K562 (cell line): ENCODE measurements around the gene VARS1. TPM values are rescaled to one million over a fixed set of nuclear protein-coding genes. Genes with fewer than 3 reads are reported as not detected.

Experiments
- BRCA1 ChIP-seq, 2 experiments: fragments of 450-650 bp in 1 of 2; sonication (generic) in 1 of 2; formaldehyde crosslinking in 1 of 2; IDR thresholded peaks; 2 replicates each; pipeline versions ENCODE4 v1.5.0 to v1.6.1; 2017 to 2020; ENCODE audit warnings: mild to moderate bottlenecking in 1 of 2, missing genetic modification reagents in 1 of 2
- BRD9 ChIP-seq: fragments of 450-650 bp; IDR thresholded peaks from 2 replicates; pipeline ENCODE4 v1.6.1; 2018; ENCODE audit warnings: low read depth; ENCODE audit not compliant: partially characterized antibody
- CHD4 ChIP-seq: fragments of 200-600 bp; sonication (generic); IDR thresholded peaks from 3 replicates; pipeline ENCODE4 v1.6.1; 2012; ENCODE audit warnings: low read depth, mild to moderate bottlenecking, mixed read lengths, low read length, inconsistent platforms; ENCODE audit not compliant: insufficient read depth, insufficient replicate concordance, poor library complexity, severe bottlenecking
- EGR1 ChIP-seq: fragments of 450-650 bp; conservative IDR thresholded peaks from 2 replicates; pipeline ENCODE4 v1.6.1; 2017; ENCODE audit warnings: mild to moderate bottlenecking
- ELK1 ChIP-seq: sonication (generic); formaldehyde crosslinking; IDR thresholded peaks from 2 replicates; pipeline ENCODE4 v1.8.1; 2022; ENCODE audit warnings: missing genetic modification reagents
- HMGN3 ChIP-seq: IDR thresholded peaks from 2 replicates; pipeline ENCODE4 v1.6.1; 2011; ENCODE audit warnings: borderline replicate concordance, low read depth, mild to moderate bottlenecking, mixed read lengths, low read length; ENCODE audit not compliant: insufficient read length; ENCODE audit errors: extremely low read depth
- KDM1A ChIP-seq, 2 experiments: fragments of 450-650 bp; IDR thresholded peaks; 2 replicates each; pipeline ENCODE4 v1.6.1; 2016; ENCODE audit warnings: mild to moderate bottlenecking in 2 of 2
- KLF13 ChIP-seq: fragments of 450-650 bp; IDR thresholded peaks from 2 replicates; pipeline ENCODE4 v1.6.1; 2016; ENCODE audit warnings: missing genetic modification characterization, low read depth, mild to moderate bottlenecking, missing compliant biosample characterization, moderate library complexity, borderline replicate concordance
- NR1H2 ChIP-seq: sonication (generic); formaldehyde crosslinking; IDR thresholded peaks from 2 replicates; pipeline ENCODE4 v1.4.0; 2020; ENCODE audit warnings: mild to moderate bottlenecking, missing genetic modification reagents
- POLR2H ChIP-seq: IDR thresholded peaks from 2 replicates; pipeline ENCODE4 v1.6.1; 2016; ENCODE audit warnings: missing genetic modification characterization, low read depth, mild to moderate bottlenecking, control low read depth, missing compliant biosample characterization, moderate library complexity
- RB1 ChIP-seq: fragments of 450-650 bp; IDR thresholded peaks from 2 replicates; pipeline ENCODE4 v1.6.1; 2017; ENCODE audit warnings: low read depth, mild to moderate bottlenecking
- RBM15 ChIP-seq: fragments of 200-400 bp; formaldehyde crosslinking; IDR thresholded peaks from 2 replicates; pipeline ENCODE4 v1.6.1; 2018; ENCODE audit warnings: mild to moderate bottlenecking, low read length, moderate library complexity; ENCODE audit not compliant: insufficient read depth
- SAFB ChIP-seq: fragments of 200-400 bp; formaldehyde crosslinking; IDR thresholded peaks from 2 replicates; pipeline ENCODE4 v1.6.1; 2017; ENCODE audit warnings: low read depth, low read length, borderline replicate concordance
- SAP30 ChIP-seq: fragments of 200-600 bp; sonication (generic); IDR thresholded peaks from 2 replicates; pipeline ENCODE4 v1.6.1; 2012; ENCODE audit warnings: borderline replicate concordance, low read depth, mild to moderate bottlenecking, moderate library complexity, low read length, control low read depth, inconsistent platforms; ENCODE audit not compliant: insufficient read depth, poor library complexity, severe bottlenecking
- SMARCA4 ChIP-seq: fragments of 450-650 bp; IDR thresholded peaks from 2 replicates; pipeline ENCODE4 v1.6.1; 2016
- SP2 ChIP-seq: IDR thresholded peaks from 2 replicates; pipeline ENCODE4 v1.6.1; 2011; ENCODE audit warnings: mild to moderate bottlenecking, low read depth, low read length, moderate library complexity; ENCODE audit not compliant: poor library complexity, severe bottlenecking; ENCODE audit errors: extremely low read depth
- ZNF140 ChIP-seq: fragments of 250-450 bp; sonication (Bioruptor Pico); IDR thresholded peaks from 2 replicates; pipeline ENCODE4 v1.8.0; 2021; ENCODE audit warnings: moderate library complexity, mild to moderate bottlenecking, inconsistent platforms
- ZNF165 ChIP-seq: fragments of 250-450 bp; sonication (Bioruptor Pico); IDR thresholded peaks from 2 replicates; pipeline ENCODE4 v1.4.0; 2020; ENCODE audit warnings: borderline replicate concordance
- ZNF232 ChIP-seq: sonication (generic); formaldehyde crosslinking; IDR thresholded peaks from 2 replicates; pipeline ENCODE4 v1.8.0; 2022; ENCODE audit warnings: mild to moderate bottlenecking, missing genetic modification reagents
- ZNF277 ChIP-seq: fragments of 250-450 bp; sonication (Bioruptor Pico); IDR thresholded peaks from 2 replicates; pipeline ENCODE4 v1.8.0; 2022; ENCODE audit warnings: inconsistent platforms, mild to moderate bottlenecking, moderate library complexity, borderline replicate concordance
- ZNF699 ChIP-seq: fragments of 250-450 bp; sonication (Bioruptor Pico); IDR thresholded peaks from 2 replicates; pipeline ENCODE4 v1.8.0; 2021; ENCODE audit warnings: mild to moderate bottlenecking, moderate library complexity; ENCODE audit not compliant: insufficient replicate concordance
- ZNF785 ChIP-seq: fragments of 250-450 bp; sonication (Bioruptor Pico); IDR thresholded peaks from 2 replicates; pipeline ENCODE4 v1.4.0; 2020; ENCODE audit warnings: mild to moderate bottlenecking
- polyA plus RNA-seq, 8 experiments: library from polyadenylated mRNA; depleted of rRNA in 4 of 8; stranded (reverse) in 5 of 8; unstranded in 3 of 8; fragments of >200 nt; fragmentation: Nextera tagmentation in 2 of 8; fragmentation: Illumina TruSeq in 1 of 8; extraction: Ambion mirVana in 2 of 8; extraction: Trizol in 1 of 8; gene quantifications; 2 replicates each; pipeline versions ENCODE4 v1.2.1 to v1.2.3, GENCODE V29; 2011 to 2014; ENCODE audit warnings: inconsistent platforms in 1 of 8, missing spikeins in 1 of 8
- total RNA-seq, 7 experiments: library from RNA; depleted of rRNA in 6 of 7; stranded (reverse); fragments of >200 nt in 6 of 7; fragmentation: Illumina TruSeq in 2 of 7; extraction: Trizol in 2 of 7; gene quantifications; 2 replicates each; pipeline versions ENCODE4 v1.2.1 to v1.2.3, GENCODE V29; 2011 to 2021; ENCODE audit warnings: low replicate concordance in 1 of 7
- TF ChIP-seq, protein P1 (sequence below): sonication (generic); formaldehyde crosslinking; IDR thresholded peaks from 2 replicates; pipeline ENCODE4 v1.9.0; 2022; ENCODE audit warnings: mild to moderate bottlenecking, missing genetic modification reagents
- TF ChIP-seq, protein P2 (sequence below): IDR thresholded peaks from 2 replicates; pipeline ENCODE4 v1.6.1; 2014; ENCODE audit warnings: antibody characterized with exemption

Gene VARS1
- total and polyA plus RNA-seq, 9 of the 15 experiments (the other 6 are each of a cell fraction or from before 2014, with no cell fraction given): 2.9 to 488 (median 130) TPM

DNA sequence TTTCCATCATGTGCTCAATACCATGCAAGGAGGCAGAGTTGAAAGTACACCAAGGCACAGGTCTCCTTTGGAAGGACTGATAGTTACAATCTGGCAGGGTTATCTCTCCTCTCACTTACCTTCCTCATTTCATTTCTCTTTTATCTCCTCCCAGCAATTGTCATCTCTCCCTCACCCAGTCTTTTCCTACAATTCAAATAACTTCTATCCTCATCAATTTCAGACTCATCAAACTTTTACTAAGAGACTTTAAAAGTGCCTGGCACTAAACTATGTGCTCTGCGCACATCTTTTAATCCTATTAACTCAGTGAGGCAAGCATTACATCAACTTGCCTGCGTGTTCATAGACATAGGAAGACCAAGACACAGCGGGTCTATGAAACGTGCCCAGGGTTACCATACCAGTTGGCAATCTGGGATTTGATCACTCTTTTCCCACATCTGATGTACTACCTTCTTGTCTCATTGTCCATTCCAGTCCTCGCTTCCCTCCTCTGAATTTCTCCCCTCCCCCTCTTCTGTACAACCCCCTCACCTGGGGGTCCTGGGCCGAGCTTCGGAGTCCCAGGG is 1.2 kb downstream of the VARS1 start (continued):
- TF ChIP-seq CHD4 (no peak), ZNF785 (CRISPR knock-in tag) (no peak), ZNF232 (CRISPR knock-in tag) (no peak), KLF13 (tag) (no peak), SAP30 (no peak), ELK1 (CRISPR knock-in tag) (no peak), NR1H2 (CRISPR knock-in tag) (no peak), SMARCA4 (peak; percentile 87), ZNF277 (CRISPR knock-in tag) (no peak), BRD9 (peak; percentile 68), ZNF140 (CRISPR knock-in tag) (no peak), RBM15 (no peak), EGR1 (no peak), POLR2H (tag) (no peak), ZNF165 (CRISPR knock-in tag) (0 out of 2 replicates have a peak, but pooled peaks have one; percentile 60), BRCA1 (IDR thresholded peaks at IDR 0.05) (no peak), BRCA1 (CRISPR knock-in tag; IDR thresholded peaks at IDR 0.05) (no peak), SAFB (no peak), ZNF699 (CRISPR knock-in tag) (no peak), RB1 (no peak), KDM1A (IDR thresholded peaks at IDR 0.05) (peak; percentile 68 to 73; a peak in 3 of 4 replicates), HMGN3 (no peak), SP2 (no peak)
- TF ChIP-seq, protein P1, sequence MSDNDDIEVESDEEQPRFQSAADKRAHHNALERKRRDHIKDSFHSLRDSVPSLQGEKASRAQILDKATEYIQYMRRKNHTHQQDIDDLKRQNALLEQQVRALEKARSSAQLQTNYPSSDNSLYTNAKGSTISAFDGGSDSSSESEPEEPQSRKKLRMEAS: no peak
- TF ChIP-seq, protein P2, sequence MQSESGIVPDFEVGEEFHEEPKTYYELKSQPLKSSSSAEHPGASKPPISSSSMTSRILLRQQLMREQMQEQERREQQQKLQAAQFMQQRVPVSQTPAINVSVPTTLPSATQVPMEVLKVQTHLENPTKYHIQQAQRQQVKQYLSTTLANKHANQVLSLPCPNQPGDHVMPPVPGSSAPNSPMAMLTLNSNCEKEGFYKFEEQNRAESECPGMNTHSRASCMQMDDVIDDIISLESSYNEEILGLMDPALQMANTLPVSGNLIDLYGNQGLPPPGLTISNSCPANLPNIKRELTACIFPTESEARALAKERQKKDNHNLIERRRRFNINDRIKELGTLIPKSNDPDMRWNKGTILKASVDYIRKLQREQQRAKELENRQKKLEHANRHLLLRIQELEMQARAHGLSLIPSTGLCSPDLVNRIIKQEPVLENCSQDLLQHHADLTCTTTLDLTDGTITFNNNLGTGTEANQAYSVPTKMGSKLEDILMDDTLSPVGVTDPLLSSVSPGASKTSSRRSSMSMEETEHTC: no peak
